ENCODE data around the gene AURKA.

Gene AURKA

GRCh38 chr20:56382696-56383095 is 9.3 kb downstream of the AURKA start:
- no peak for DNase-seq (ENCODE audit: low spot score)
- TF ChIP-seq CTCF (IDR thresholded peaks at IDR 0.05; ENCODE audit: extremely low read depth, missing control alignments): no peak

GRCh38 chr20:56381501-56381900 is 10.5 kb downstream of the AURKA start:
- no peak for TF ChIP-seq CTCF (IDR thresholded peaks at IDR 0.05; ENCODE audit: extremely low read depth, missing control alignments)
- DNase-seq (ENCODE audit: low spot score): no peak

GRCh38 chr20:56380375-56380774 is 11.6 kb downstream of the AURKA start:
- TF ChIP-seq CTCF (IDR thresholded peaks at IDR 0.05; ENCODE audit: extremely low read depth, missing control alignments): no peak

GRCh38 chr20:56378386-56378785 is 13.6 kb downstream of the AURKA start:
- no peak for DNase-seq (ENCODE audit: low spot score)
- no peak for TF ChIP-seq CTCF (IDR thresholded peaks at IDR 0.05; ENCODE audit: extremely low read depth, missing control alignments)

More at GRCh38 chr20:56380375-56380774, 11.6 kb downstream of the AURKA start:
- no peak for DNase-seq (ENCODE audit: low spot score)

- no peak for DNase-seq (ENCODE audit: low spot score)
- TF ChIP-seq CTCF (IDR thresholded peaks at IDR 0.05; ENCODE audit: extremely low read depth, missing control alignments): no peak
Observed at GRCh38 chr20:56376331-56376730, 15.7 kb downstream of the AURKA start.

- DNase-seq (ENCODE audit: low spot score): no peak
- TF ChIP-seq CTCF (IDR thresholded peaks at IDR 0.05; ENCODE audit: extremely low read depth, missing control alignments): no peak
Observed at GRCh38 chr20:56373942-56374341, 18.1 kb downstream of the AURKA start.

- DNase-seq (ENCODE audit: low spot score): no peak
- TF ChIP-seq CTCF (IDR thresholded peaks at IDR 0.05; ENCODE audit: extremely low read depth, missing control alignments): no peak
Observed at GRCh38 chr20:56372850-56373249, 19.2 kb downstream of the AURKA start.

All from GM20000 (cell line).